K562 (cell line): ENCODE data around the gene DMD. TPM values are rescaled to one million over a fixed set of nuclear protein-coding genes. Genes with fewer than 3 reads are reported as not detected.

Experiments used
- ATAC-seq: fragments of 200-7000 bp; cut with Tn5 transposase; 3 replicates; pipeline ENCODE4 v1.9.1; 2020; ENCODE audit warnings: moderate library complexity
- BruUV-seq: library from RNA; stranded (reverse); fragments of 400-500 nt; replicated peaks from 2 replicates; lab custom pipeline; 2021; lab: Mats Ljungman, UMichigan
- CTCF ChIA-PET: fragments of 300-600 bp; formaldehyde crosslinking; extraction: SDS; loops from one replicate; lab custom pipeline; 2021; ENCODE audit warnings: low intra/inter-chr PET ratio; lab: Yijun Ruan, JAX
- POLR2A ChIA-PET: fragments of 300-600, 350-650 bp; sonication (Branson Sonifier 250); formaldehyde crosslinking; extraction: SDS; loops from one replicate; lab custom pipeline; 2021; ENCODE audit warnings: antibody characterized with exemption, inconsistent platforms; lab: Yijun Ruan, JAX
- DNase-seq, 4 experiments: peaks; one replicate each; pipeline versions ENCODE4 v3.0.0 to v3.0.0-alpha.2; 2011 to 2018; ENCODE audit warnings: low spot score in 3 of 4, mixed read lengths in 3 of 4; ENCODE audit errors: extremely low read depth in 1 of 4
- FAIRE-seq: peaks from 2 replicates; lab custom pipeline; 2011; peaks lifted over from hg19 to GRCh38; lab: Jason Lieb, UNC
- H2AFZ ChIP-seq: 2 replicates; pipeline ENCODE4 v1.6.0; 2011; ENCODE audit warnings: low read depth, low read length, control low read depth, inconsistent platforms
- H3K27ac ChIP-seq: fragments of 200-600 bp; 3 replicates; pipeline ENCODE4 v1.8.0; 2011; ENCODE audit warnings: low read depth, mild to moderate bottlenecking, control low read depth, inconsistent platforms, low read length, moderate library complexity, mixed read lengths; ENCODE audit errors: extremely low read depth
- H3K27me3 ChIP-seq, 2 experiments: fragments of 300-600 bp in 1 of 2; 2 replicates in 1 of 2; 3 replicates in 1 of 2; pipeline versions ENCODE4 v1.6.0 to v1.8.0; 2011; ENCODE audit warnings: inconsistent platforms in 2 of 2, low read length in 2 of 2, mild to moderate bottlenecking in 1 of 2, mixed read lengths in 1 of 2, moderate library complexity in 1 of 2; ENCODE audit not compliant: control insufficient read depth in 2 of 2, insufficient read depth in 2 of 2
- H3K36me3 ChIP-seq: fragments of 300-600 bp; 3 replicates; pipeline ENCODE4 v1.8.0; 2011; ENCODE audit warnings: mild to moderate bottlenecking, low read length, inconsistent platforms; ENCODE audit not compliant: control insufficient read depth, insufficient read depth
- H3K4me1 ChIP-seq, 2 experiments: fragments of 200-600 bp in 1 of 2; replicated peaks in 1 of 2; 2 replicates in 1 of 2; 3 replicates in 1 of 2; pipeline versions ENCODE4 v1.5.1 to v1.8.0; 2011; ENCODE audit warnings: inconsistent platforms in 2 of 2, low read length in 2 of 2, mild to moderate bottlenecking in 1 of 2, mixed read lengths in 1 of 2, moderate library complexity in 1 of 2; ENCODE audit not compliant: control insufficient read depth in 2 of 2, insufficient read depth in 2 of 2
- H3K4me2 ChIP-seq: 2 replicates; pipeline ENCODE4 v1.6.1; 2011; ENCODE audit warnings: low read length, control low read depth, inconsistent platforms, mixed read lengths; ENCODE audit not compliant: insufficient read depth
- H3K4me3 ChIP-seq: fragments of 200-600 bp; sonication (generic), shearing (Covaris generic); 2 replicates; pipeline ENCODE4 v1.5.1; 2016; ENCODE audit warnings: control low read depth, inconsistent platforms
- H3K79me2 ChIP-seq: fragments of 200-600 bp; 3 replicates; pipeline ENCODE4 v1.8.0; 2011; ENCODE audit warnings: low read length, inconsistent platforms; ENCODE audit not compliant: control insufficient read depth, insufficient read depth
- H3K9ac ChIP-seq, 2 experiments: 2 replicates each; pipeline versions ENCODE4 v1.6.0 to v1.6.1; 2011; ENCODE audit warnings: low read depth in 2 of 2, low read length in 2 of 2, control low read depth in 1 of 2, inconsistent platforms in 1 of 2, mild to moderate bottlenecking in 1 of 2, mixed read lengths in 1 of 2; ENCODE audit not compliant: insufficient read depth in 1 of 2
- H3K9me1 ChIP-seq: one replicate; pipeline ENCODE4 v1.6.0; 2011; ENCODE audit warnings: inconsistent platforms, mild to moderate bottlenecking, low read length, moderate library complexity; ENCODE audit not compliant: control insufficient read depth, insufficient read depth
- H3K9me3 ChIP-seq: replicated peaks from 2 replicates; pipeline ENCODE4 v1.5.1; 2011; ENCODE audit warnings: low read depth, low read length, inconsistent platforms; ENCODE audit not compliant: control insufficient read depth, insufficient read depth
- H4K20me1 ChIP-seq: replicated peaks from 2 replicates; pipeline ENCODE4 v1.6.1; 2011; ENCODE audit warnings: low read length, inconsistent platforms, mixed read lengths; ENCODE audit not compliant: control insufficient read depth, insufficient read depth
- CBX3 ChIP-seq, 2 experiments: IDR thresholded peaks; 1 replicate in 1 of 2; 2 replicates in 1 of 2; pipeline ENCODE4 v1.6.1; 2012; ENCODE audit warnings: inconsistent platforms in 2 of 2, low read length in 2 of 2, borderline replicate concordance in 1 of 2, control low read depth in 1 of 2
- CHCHD3 ChIP-seq: fragments of 250-450 bp; sonication (Bioruptor Pico); IDR thresholded peaks from 2 replicates; pipeline ENCODE4 v2.1.2; 2022; ENCODE audit warnings: mild to moderate bottlenecking
- FOXK2 ChIP-seq, 2 experiments: fragments of 450-650 bp; IDR thresholded peaks in 1 of 2; conservative IDR thresholded peaks in 1 of 2; 2 replicates each; pipeline ENCODE4 v1.6.1; 2016; ENCODE audit warnings: low read depth in 2 of 2, mild to moderate bottlenecking in 1 of 2
- MTF1 ChIP-seq: fragments of 250-450 bp; sonication (Bioruptor Pico); IDR thresholded peaks from 2 replicates; pipeline ENCODE4 v1.9.0; 2021; ENCODE audit warnings: moderate library complexity, mild to moderate bottlenecking, inconsistent platforms, borderline replicate concordance
- TAL1 ChIP-seq: fragments of 450-650 bp; IDR thresholded peaks from 2 replicates; pipeline ENCODE4 v1.6.1; 2016; ENCODE audit warnings: mild to moderate bottlenecking
- TSC22D4 ChIP-seq: fragments of 450-650 bp; IDR thresholded peaks from 2 replicates; pipeline ENCODE4 v1.6.1; 2016; ENCODE audit warnings: missing genetic modification characterization, missing biosample characterization, control low read depth
- WGBS: fragments of 100-300 bp; shearing (Covaris generic); methylation state at CpG from one replicate; pipeline ENCODE4 v1.1.6; 2016; ENCODE audit warnings: low coverage, mixed read lengths; ENCODE audit not compliant: insufficient coverage; ENCODE audit errors: missing lambda C conversion rate; 5-methylcytosine and 5-hydroxymethylcytosine counted together
- in situ Hi-C: fragments of 300-500 bp; cut with MboI; formaldehyde crosslinking; loops from 4 replicates; pipeline ENCODE4 v1.15.0; 2018; ENCODE audit warnings: inconsistent platforms, mixed read lengths
- intact Hi-C: fragments of 100-400 bp; cut with micrococcal nuclease; formaldehyde crosslinking; loops from 2 replicates; pipeline ENCODE4 v1.14.2; 2022
- polyA plus RNA-seq, 8 experiments: library from polyadenylated mRNA; depleted of rRNA in 4 of 8; stranded (reverse) in 5 of 8; unstranded in 3 of 8; fragments of >200 nt; fragmentation: Nextera tagmentation in 2 of 8; fragmentation: Illumina TruSeq in 1 of 8; extraction: Ambion mirVana in 2 of 8; extraction: Trizol in 1 of 8; gene quantifications; 2 replicates each; pipeline versions ENCODE4 v1.2.1 to v1.2.3, GENCODE V29; 2011 to 2014; ENCODE audit warnings: inconsistent platforms in 1 of 8, missing spikeins in 1 of 8
- total RNA-seq, 7 experiments: library from RNA; depleted of rRNA in 6 of 7; stranded (reverse); fragments of >200 nt in 6 of 7; fragmentation: Illumina TruSeq in 2 of 7; extraction: Trizol in 2 of 7; gene quantifications; 2 replicates each; pipeline versions ENCODE4 v1.2.1 to v1.2.3, GENCODE V29; 2011 to 2021; ENCODE audit warnings: low replicate concordance in 1 of 7
- TF ChIP-seq, protein P1 (sequence below), 2 experiments: fragments of 450-650 bp in 1 of 2; sonication (generic) in 1 of 2; formaldehyde crosslinking in 1 of 2; IDR thresholded peaks in 1 of 2; conservative IDR thresholded peaks in 1 of 2; 2 replicates each; pipeline versions ENCODE4 v1.6.1 to v1.8.1; 2016 to 2023; ENCODE audit warnings: mild to moderate bottlenecking in 2 of 2, moderate library complexity in 2 of 2, inconsistent platforms in 1 of 2, missing genetic modification reagents in 1 of 2

The DMD gene
- total and polyA plus RNA-seq, 9 of the 15 experiments (the other 6 are each of a cell fraction or from before 2014, with no cell fraction given), result 3.8 to 20.4 (median 11.4) TPM

- intact Hi-C loops, result no loop called here
- no peak for ATAC-seq
- no peaks in the 10 kb centered on the region for H3K79me2 ChIP-seq
Observed at GRCh38 chrX:31166416-31166815, 2044.9 kb downstream of the DMD start.

More at GRCh38 chrX:31166416-31166815, 2044.9 kb downstream of the DMD start:
- Histone ChIP-seq H3K27ac (no peak overlapping the region), H3K4me3 (no peak overlapping the region), H3K9me3 (no peaks in the 10 kb centered on the region), H3K9me1 (no peaks in the 10 kb centered on the region), H3K36me3 (no peaks in the 10 kb centered on the region), H2AFZ (no peak overlapping the region), H3K4me2 (no peak overlapping the region), H3K9ac (no peak overlapping the region), H3K4me1 (no peaks in the 10 kb centered on the region), H4K20me1 (no peaks in the 10 kb centered on the region), H3K27me3 (no peaks in the 10 kb centered on the region)
- TF ChIP-seq, protein P1, sequence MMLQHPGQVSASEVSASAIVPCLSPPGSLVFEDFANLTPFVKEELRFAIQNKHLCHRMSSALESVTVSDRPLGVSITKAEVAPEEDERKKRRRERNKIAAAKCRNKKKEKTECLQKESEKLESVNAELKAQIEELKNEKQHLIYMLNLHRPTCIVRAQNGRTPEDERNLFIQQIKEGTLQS (IDR thresholded peaks at IDR 0.05), result no peak
- TF ChIP-seq, protein P1 (CRISPR knock-in tag; conservative IDR thresholded peaks at IDR 0.05), result no peak
- TF ChIP-seq MTF1 (CRISPR knock-in tag), result no peak
- no peak for TF ChIP-seq TAL1
- TF ChIP-seq TSC22D4, result no peak
- TF ChIP-seq FOXK2 (conservative IDR thresholded peaks at IDR 0.05 in 1 of 2, IDR thresholded peaks at IDR 0.05 in 1 of 2; ENCODE audit: low read depth in 2 of 2), result no peak
- no peak for TF ChIP-seq CBX3 (IDR thresholded peaks at IDR 0.05; ENCODE audit: borderline replicate concordance in 1 of 2, low read length in 2 of 2)
- no peak for TF ChIP-seq CHCHD3 (CRISPR knock-in tag)
- in situ Hi-C loops, result no loop called here
- 58% methylated on average over 5 of the region's 5 CpGs for WGBS
- ChIA-PET POLR2A (no interaction called here), CTCF (no interaction called here)
- BruUV-seq, result no TSS peak
- no peak for FAIRE-seq
- DNase-seq, result no peak
